ENCODE results near the gene WDR33. TPM values are rescaled to one million over a fixed set of nuclear protein-coding genes. Genes with fewer than 3 reads are reported as not detected.
A peak's percentile ranks its signal among the peaks of the same experiment; 100 is the strongest.

Gene WDR33
- total and polyA plus RNA-seq, 2 of the 4 experiments (the other 2 are of a cell fraction), result 19.6 to 41.2 TPM

- no peak overlapping the region for H4K5ac ChIP-seq (ENCODE audit: low read depth, low read length)
- DNase-seq (no peak), ATAC-seq (ENCODE audit: low read depth) (no peak)
- H2BK20ac ChIP-seq (ENCODE audit: low read depth, low read length), result no peak overlapping the region
- intact Hi-C loops (cut with micrococcal nuclease) (no loop called here), in situ Hi-C loops (cut with MboI; ENCODE audit: low sequenced_read_pairs) (no loop called here), dilution Hi-C loops (cut with HindIII; ENCODE audit: low sequenced_read_pairs, unreplicated experiment) (no loop called here)
- no peak overlapping the region for H2AK9ac ChIP-seq (replicated peaks; ENCODE audit: low read depth, low read length, poor library complexity)
- no peak overlapping the region for H2BK5ac ChIP-seq (ENCODE audit: low read depth, low read length, poor library complexity, severe bottlenecking)
- no peak overlapping the region for H2BK15ac ChIP-seq (ENCODE audit: low read depth, low read length)
- no peak overlapping the region for H3K56ac ChIP-seq (ENCODE audit: extremely low read depth, insufficient read depth, low read length)
- peaks cover 9% of the 10 kb centered on the region for H3K9me1 ChIP-seq (ENCODE audit: insufficient read depth, low read length)
- no peak overlapping the region for H3K14ac ChIP-seq (replicated peaks; ENCODE audit: low read depth, low read length)
- no peak overlapping the region for H2AK5ac ChIP-seq (ENCODE audit: low read depth, low read length)
- no peak overlapping the region for H3K9ac ChIP-seq (ENCODE audit: low read depth, low read length)
- H4K8ac ChIP-seq (ENCODE audit: low read depth in 2 of 2, low read length in 2 of 2), result no peak overlapping the region
- no peaks in the 10 kb centered on the region; the same call in 1 of the 2 replicates for H3K4me1 ChIP-seq (ENCODE audit: control insufficient read depth, insufficient read depth, low read length)
- no peak overlapping the region for H3K18ac ChIP-seq (ENCODE audit: low read depth, low read length)
- BruUV-seq (replicated peaks), result TSS peak; percentile 24
- peaks cover 32 to 50% of the 10 kb centered on the region in 2 experiments for H3K79me1 ChIP-seq (ENCODE audit: low read depth in 1 of 2, low read length in 2 of 2)
- H3K4me2 ChIP-seq (ENCODE audit: low read depth, low read length), result no peak overlapping the region
- H3K23ac ChIP-seq (ENCODE audit: low read depth, low read length), result no peak overlapping the region
- CTCF ChIA-PET, result interaction anchor here (0.7 kb wide), 1 partner anchor 17 kb away, joined by 3 read pairs; no protein-coding TSS in a partner anchor
- TF ChIP-seq NFE2L2 (IDR thresholded peaks at IDR 0.05; ENCODE audit: low read depth, low read length), result no peak
- no peak for TF ChIP-seq ELK1 (IDR thresholded peaks at IDR 0.05; ENCODE audit: borderline replicate concordance, low read depth, low read length)
- TF ChIP-seq POLR2A (IDR thresholded peaks at IDR 0.05; ENCODE audit: low read depth, low read length), result no peak
- TF ChIP-seq MXI1 (IDR thresholded peaks at IDR 0.05; ENCODE audit: borderline replicate concordance, low read depth, low read length), result no peak
- no peak for TF ChIP-seq MAFK (IDR thresholded peaks at IDR 0.05; ENCODE audit: low read depth, low read length)
- TF ChIP-seq RFX5 (IDR thresholded peaks at IDR 0.05; ENCODE audit: low read depth, low read length), result no peak
- no peak for TF ChIP-seq FOS (IDR thresholded peaks at IDR 0.05; ENCODE audit: low read depth, low read length)
- no peak for TF ChIP-seq SMC3 (IDR thresholded peaks at IDR 0.05; ENCODE audit: low read depth, low read length)
- TF ChIP-seq USF2 (IDR thresholded peaks at IDR 0.05; ENCODE audit: low read depth, low read length), result no peak
- no peak for TF ChIP-seq CHD1 (IDR thresholded peaks at IDR 0.05; ENCODE audit: low read depth, low read length)
- no peak for TF ChIP-seq RAD21 (IDR thresholded peaks at IDR 0.05; ENCODE audit: low read length)
- TF ChIP-seq CTCF (conservative IDR thresholded peaks at IDR 0.05; ENCODE audit: low read depth, low read length), result no peak
- TF ChIP-seq RCOR1 (IDR thresholded peaks at IDR 0.05; ENCODE audit: insufficient replicate concordance, low read length), result no peak
- TF ChIP-seq MAZ (IDR thresholded peaks at IDR 0.05; ENCODE audit: borderline replicate concordance, low read depth, low read length), result no peak
- no peak for TF ChIP-seq BHLHE40 (IDR thresholded peaks at IDR 0.05; ENCODE audit: low read depth, low read length)
- TF ChIP-seq CEBPB (IDR thresholded peaks at IDR 0.05; ENCODE audit: low read depth, low read length), result no peak
- H3K36me3 ChIP-seq (ENCODE audit: control insufficient read depth, insufficient read depth, low read length), result peaks cover 2% of the 10 kb centered on the region; the same call in 1 of the 2 replicates
- H2AFZ ChIP-seq (replicated peaks; ENCODE audit: low read length, poor library complexity), result no peak overlapping the region
- H2BK120ac ChIP-seq (ENCODE audit: low read depth, low read length), result no peak overlapping the region
- H3K4ac ChIP-seq (ENCODE audit: low read depth, low read length), result no peak overlapping the region
- H3K27me3 ChIP-seq (ENCODE audit: control insufficient read depth, insufficient read depth, low read length), result no peaks in the 10 kb centered on the region
- H4K91ac ChIP-seq (ENCODE audit: insufficient read depth, low read depth, low read length), result no peak overlapping the region
- POLR2A ChIA-PET (ENCODE audit: unreplicated experiment), result interaction anchor here (0.6 to 0.7 kb wide), 2 partner anchors 18 to 23 kb away, joined by 9 to 10 read pairs; no protein-coding TSS in a partner anchor
- H3K9me3 ChIP-seq (ENCODE audit: control insufficient read depth, insufficient read depth, low read length), result no peaks in the 10 kb centered on the region
- H4K20me1 ChIP-seq (ENCODE audit: insufficient read depth, low read length), result peaks cover 49% of the 10 kb centered on the region
- H3K27ac ChIP-seq (ENCODE audit: insufficient read depth, low read length), result no peak overlapping the region
- H3K4me3 ChIP-seq (ENCODE audit: insufficient read depth, low read depth, low read length), result no peak overlapping the region
Measured at GRCh38 chr2:127783101-127783500, 27.9 kb downstream of the WDR33 start.
